RWPE1 (cell line): ENCODE results near the gene SERPINB11.

Source experiments
- CTCF ChIA-PET: fragments of 350-600 bp; sonication (Branson Sonifier 250); formaldehyde crosslinking; extraction: SDS; loops from one replicate; lab custom pipeline; 2021; lab: Yijun Ruan, JAX
- POLR2A ChIA-PET: fragments of 400-600 bp; formaldehyde crosslinking; extraction: SDS; loops from one replicate; lab custom pipeline; 2020; ENCODE audit warnings: antibody characterized with exemption; ENCODE audit not compliant: low non-redundant PET; lab: Yijun Ruan, JAX
- DNase-seq: peaks from one replicate; pipeline ENCODE4 v3.0.0; 2012; ENCODE audit warnings: low spot score
- H3K27ac ChIP-seq: fragments of 450-650 bp; 2 replicates; pipeline ENCODE4 v1.5.1; 2017
- CTCF ChIP-seq: fragments of 450-650 bp; conservative IDR thresholded peaks from 2 replicates; pipeline ENCODE4 v1.5.1; 2017; ENCODE audit warnings: low read depth, mild to moderate bottlenecking

SERPINB11 gene

GRCh38 chr18:63762518-63762917 is 59.8 kb downstream of the SERPINB11 start:
- DNase-seq, result peak; percentile 10
- H3K27ac ChIP-seq, result no peak overlapping the region
- ChIA-PET POLR2A (no interaction called here), CTCF (no interaction called here)
- no peak for TF ChIP-seq CTCF

GRCh38 chr18:63763831-63764600 is 61.3 kb downstream of the SERPINB11 start:
- POLR2A ChIA-PET, result no interaction called here
- DNase-seq, result no peak
- no peak overlapping the region for H3K27ac ChIP-seq
- TF ChIP-seq CTCF, result no peak
- CTCF ChIA-PET, result no interaction called here

- H3K27ac ChIP-seq, result no peak overlapping the region
- DNase-seq, result no peak
- ChIA-PET POLR2A (no interaction called here), CTCF (no interaction called here)
- no peak for TF ChIP-seq CTCF
These were observed 63.1 kb downstream of the SERPINB11 start for GRCh38 chr18:63765837-63766236.
